ENCODE results near the gene TAPT1. TPM values are rescaled to one million over a fixed set of nuclear protein-coding genes. Genes with fewer than 3 reads are reported as not detected.

Gene TAPT1
- total and polyA plus RNA-seq, 2 of the 13 experiments (the other 11 are each of a cell fraction or from before 2014, with no cell fraction given), result 24.5 to 25.3 TPM

DNA sequence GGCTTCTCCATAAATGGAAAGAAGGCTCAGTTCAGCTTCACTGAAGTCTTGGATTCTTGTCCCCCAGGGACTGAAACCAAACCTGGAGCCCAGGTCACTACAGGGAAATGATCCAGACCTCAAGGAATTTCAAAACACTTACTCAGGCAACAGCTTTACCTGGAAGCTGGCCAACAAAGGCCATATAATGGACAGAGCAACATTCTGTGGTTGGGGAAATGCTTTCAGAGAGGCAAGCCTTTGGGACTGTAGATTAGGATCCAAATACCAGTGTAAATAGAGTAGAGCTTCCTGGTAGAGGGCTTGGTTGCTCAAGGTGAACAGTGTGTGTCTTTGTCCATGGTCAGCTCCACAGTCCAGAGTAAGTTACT, 85.4 kb downstream of the TAPT1 start (continued):
- no peak for TF ChIP-seq ADNP (CRISPR knock-in tag; IDR thresholded peaks at IDR 0.05)
- no peak for TF ChIP-seq KDM4B (CRISPR knock-in tag; IDR thresholded peaks at IDR 0.05)
- TF ChIP-seq, protein P1, sequence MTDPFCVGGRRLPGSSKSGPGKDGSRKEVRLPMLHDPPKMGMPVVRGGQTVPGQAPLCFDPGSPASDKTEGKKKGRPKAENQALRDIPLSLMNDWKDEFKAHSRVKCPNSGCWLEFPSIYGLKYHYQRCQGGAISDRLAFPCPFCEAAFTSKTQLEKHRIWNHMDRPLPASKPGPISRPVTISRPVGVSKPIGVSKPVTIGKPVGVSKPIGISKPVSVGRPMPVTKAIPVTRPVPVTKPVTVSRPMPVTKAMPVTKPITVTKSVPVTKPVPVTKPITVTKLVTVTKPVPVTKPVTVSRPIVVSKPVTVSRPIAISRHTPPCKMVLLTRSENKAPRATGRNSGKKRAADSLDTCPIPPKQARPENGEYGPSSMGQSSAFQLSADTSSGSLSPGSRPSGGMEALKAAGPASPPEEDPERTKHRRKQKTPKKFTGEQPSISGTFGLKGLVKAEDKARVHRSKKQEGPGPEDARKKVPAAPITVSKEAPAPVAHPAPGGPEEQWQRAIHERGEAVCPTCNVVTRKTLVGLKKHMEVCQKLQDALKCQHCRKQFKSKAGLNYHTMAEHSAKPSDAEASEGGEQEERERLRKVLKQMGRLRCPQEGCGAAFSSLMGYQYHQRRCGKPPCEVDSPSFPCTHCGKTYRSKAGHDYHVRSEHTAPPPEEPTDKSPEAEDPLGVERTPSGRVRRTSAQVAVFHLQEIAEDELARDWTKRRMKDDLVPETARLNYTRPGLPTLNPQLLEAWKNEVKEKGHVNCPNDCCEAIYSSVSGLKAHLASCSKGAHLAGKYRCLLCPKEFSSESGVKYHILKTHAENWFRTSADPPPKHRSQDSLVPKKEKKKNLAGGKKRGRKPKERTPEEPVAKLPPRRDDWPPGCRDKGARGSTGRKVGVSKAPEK (CRISPR knock-in tag; IDR thresholded peaks at IDR 0.05; ENCODE audit: borderline replicate concordance), result no peak
- TF ChIP-seq EED (CRISPR knock-in tag; IDR thresholded peaks at IDR 0.05), result no peak
- no peak; the same call in 1 of the 2 replicates for TF ChIP-seq ZNF331 (CRISPR knock-in tag; IDR thresholded peaks at IDR 0.05)
- no peak for TF ChIP-seq ZNF317 (CRISPR knock-in tag; IDR thresholded peaks at IDR 0.05)
- peak; percentile 48; the same call in 1 of the 2 replicates for TF ChIP-seq KAT8 (CRISPR knock-in tag; IDR thresholded peaks at IDR 0.05)
- no peak for TF ChIP-seq ZNF143 (CRISPR knock-in tag; IDR thresholded peaks at IDR 0.05)
- TF ChIP-seq TBX3 (IDR thresholded peaks at IDR 0.05; ENCODE audit: borderline replicate concordance), result no peak
- no peak for TF ChIP-seq TGIF2 (CRISPR knock-in tag; IDR thresholded peaks at IDR 0.05)
- TF ChIP-seq HOXA7 (CRISPR knock-in tag; IDR thresholded peaks at IDR 0.05), result no peak
- no peak for TF ChIP-seq SMYD3 (CRISPR knock-in tag; IDR thresholded peaks at IDR 0.05)
- no peak for TF ChIP-seq ZNF737 (CRISPR knock-in tag; IDR thresholded peaks at IDR 0.05; ENCODE audit: borderline replicate concordance)
- no peak for TF ChIP-seq ARHGAP35 (CRISPR knock-in tag; IDR thresholded peaks at IDR 0.05; ENCODE audit: borderline replicate concordance)
- no peak for TF ChIP-seq ZNF160 (CRISPR knock-in tag; IDR thresholded peaks at IDR 0.05)
- TF ChIP-seq KMT2B (CRISPR knock-in tag; IDR thresholded peaks at IDR 0.05), result no peak
- no peak for TF ChIP-seq NONO (IDR thresholded peaks at IDR 0.05)
- no peak for TF ChIP-seq NONO (CRISPR knock-in tag; conservative IDR thresholded peaks at IDR 0.05)
- no peak; the same call in 1 of the 2 replicates for TF ChIP-seq RBFOX2 (IDR thresholded peaks at IDR 0.05; ENCODE audit: low read depth, low read length)
- TF ChIP-seq ZNF747 (CRISPR knock-in tag; IDR thresholded peaks at IDR 0.05; ENCODE audit: borderline replicate concordance), result no peak
- TF ChIP-seq, protein P2, sequence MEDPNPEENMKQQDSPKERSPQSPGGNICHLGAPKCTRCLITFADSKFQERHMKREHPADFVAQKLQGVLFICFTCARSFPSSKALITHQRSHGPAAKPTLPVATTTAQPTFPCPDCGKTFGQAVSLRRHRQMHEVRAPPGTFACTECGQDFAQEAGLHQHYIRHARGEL (CRISPR knock-in tag; IDR thresholded peaks at IDR 0.05), result no peak
- no peak for TF ChIP-seq SNAI1 (CRISPR knock-in tag; IDR thresholded peaks at IDR 0.05; ENCODE audit: borderline replicate concordance)
- TF ChIP-seq, protein P3, sequence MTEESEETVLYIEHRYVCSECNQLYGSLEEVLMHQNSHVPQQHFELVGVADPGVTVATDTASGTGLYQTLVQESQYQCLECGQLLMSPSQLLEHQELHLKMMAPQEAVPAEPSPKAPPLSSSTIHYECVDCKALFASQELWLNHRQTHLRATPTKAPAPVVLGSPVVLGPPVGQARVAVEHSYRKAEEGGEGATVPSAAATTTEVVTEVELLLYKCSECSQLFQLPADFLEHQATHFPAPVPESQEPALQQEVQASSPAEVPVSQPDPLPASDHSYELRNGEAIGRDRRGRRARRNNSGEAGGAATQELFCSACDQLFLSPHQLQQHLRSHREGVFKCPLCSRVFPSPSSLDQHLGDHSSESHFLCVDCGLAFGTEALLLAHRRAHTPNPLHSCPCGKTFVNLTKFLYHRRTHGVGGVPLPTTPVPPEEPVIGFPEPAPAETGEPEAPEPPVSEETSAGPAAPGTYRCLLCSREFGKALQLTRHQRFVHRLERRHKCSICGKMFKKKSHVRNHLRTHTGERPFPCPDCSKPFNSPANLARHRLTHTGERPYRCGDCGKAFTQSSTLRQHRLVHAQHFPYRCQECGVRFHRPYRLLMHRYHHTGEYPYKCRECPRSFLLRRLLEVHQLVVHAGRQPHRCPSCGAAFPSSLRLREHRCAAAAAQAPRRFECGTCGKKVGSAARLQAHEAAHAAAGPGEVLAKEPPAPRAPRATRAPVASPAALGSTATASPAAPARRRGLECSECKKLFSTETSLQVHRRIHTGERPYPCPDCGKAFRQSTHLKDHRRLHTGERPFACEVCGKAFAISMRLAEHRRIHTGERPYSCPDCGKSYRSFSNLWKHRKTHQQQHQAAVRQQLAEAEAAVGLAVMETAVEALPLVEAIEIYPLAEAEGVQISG (CRISPR knock-in tag; IDR thresholded peaks at IDR 0.05), result no peak
- TF ChIP-seq BORCS8-MEF2B (CRISPR knock-in tag; IDR thresholded peaks at IDR 0.05), result no peak
- TF ChIP-seq ZNF652 (CRISPR knock-in tag; IDR thresholded peaks at IDR 0.05; ENCODE audit: borderline replicate concordance, low read depth), result peak; percentile 18; the same call in 1 of the 2 replicates
- no peak for TF ChIP-seq GLI4 (CRISPR knock-in tag; IDR thresholded peaks at IDR 0.05; ENCODE audit: borderline replicate concordance)
- no peak for TF ChIP-seq SIN3A (IDR thresholded peaks at IDR 0.05; ENCODE audit: borderline replicate concordance, low read depth, low read length)

All from HepG2 (cell line).